DMS 273 (cell line): ENCODE data around the gene URAD.
"Not testable (repeated sequence)": the region's sequence is repeated elsewhere in the genome, so short reads cannot be mapped to it uniquely, and the experiment has no call there.

Experiments used
- DNase-seq: peaks from one replicate; lab custom pipeline; 2025; ENCODE audit not compliant: unreplicated experiment; lab: John Stamatoyannopoulos, UW

Gene URAD

DNA sequence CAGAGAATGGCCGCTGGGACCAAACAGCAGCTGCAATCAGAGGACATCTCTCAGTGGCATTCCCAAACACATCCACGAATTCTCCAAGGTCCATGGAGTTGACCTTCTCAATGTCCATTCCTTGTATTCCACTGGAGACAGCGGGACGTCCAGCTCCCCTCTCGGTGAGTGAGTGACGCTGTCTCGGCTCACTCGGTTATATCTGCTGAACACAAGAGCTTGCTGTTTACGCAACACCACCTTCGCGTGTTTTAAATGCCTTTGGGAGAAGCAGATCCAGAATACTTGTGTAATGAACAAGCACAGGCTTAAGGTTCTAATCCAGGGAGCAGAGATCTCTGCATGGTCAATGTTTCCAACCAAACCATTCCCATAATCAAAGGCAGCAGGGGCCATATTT, at the start of gene URAD:
Gene URAD, minus strand, starts transcription at position 174 of the 400 bp plus-strand sequence. Its CDS starts 56 bp downstream, at position 118.
- no peak for DNase-seq

GRCh38 chr13:28037399-28037798, 48.9 kb upstream of the URAD start:
- DNase-seq, result no peak

GRCh38 chr13:28035146-28035782, 46.8 kb upstream of the URAD start:
- DNase-seq, result no peak

GRCh38 chr13:28033894-28034655, 45.6 kb upstream of the URAD start:
- DNase-seq, result no peak

DNA sequence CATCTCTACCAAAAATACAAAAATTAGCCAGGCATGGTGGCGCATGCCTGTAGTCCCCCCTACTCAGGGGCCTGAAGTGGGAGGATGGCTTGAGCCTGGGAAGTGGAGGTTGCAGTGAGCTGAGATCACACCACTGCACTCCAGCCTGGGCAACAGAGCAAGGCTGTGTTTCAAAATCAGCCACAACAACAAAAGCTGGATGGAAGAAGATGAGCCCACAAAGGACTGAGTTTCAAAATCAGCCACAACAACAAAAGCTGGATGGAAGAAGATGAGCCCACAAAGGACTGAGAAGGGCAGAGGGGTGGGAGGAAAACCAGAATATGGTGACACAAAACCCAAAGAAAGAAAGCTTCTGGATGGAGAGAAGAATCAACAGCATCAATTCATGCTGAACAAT, 43.9 kb upstream of the URAD start:
- DNase-seq, result not testable (repeated sequence)

- no peak for DNase-seq
Measured at GRCh38 chr13:28031896-28032288, 43.4 kb upstream of the URAD start.

GRCh38 chr13:28031220-28031895, 42.9 kb upstream of the URAD start:
- DNase-seq, result no peak

DNA sequence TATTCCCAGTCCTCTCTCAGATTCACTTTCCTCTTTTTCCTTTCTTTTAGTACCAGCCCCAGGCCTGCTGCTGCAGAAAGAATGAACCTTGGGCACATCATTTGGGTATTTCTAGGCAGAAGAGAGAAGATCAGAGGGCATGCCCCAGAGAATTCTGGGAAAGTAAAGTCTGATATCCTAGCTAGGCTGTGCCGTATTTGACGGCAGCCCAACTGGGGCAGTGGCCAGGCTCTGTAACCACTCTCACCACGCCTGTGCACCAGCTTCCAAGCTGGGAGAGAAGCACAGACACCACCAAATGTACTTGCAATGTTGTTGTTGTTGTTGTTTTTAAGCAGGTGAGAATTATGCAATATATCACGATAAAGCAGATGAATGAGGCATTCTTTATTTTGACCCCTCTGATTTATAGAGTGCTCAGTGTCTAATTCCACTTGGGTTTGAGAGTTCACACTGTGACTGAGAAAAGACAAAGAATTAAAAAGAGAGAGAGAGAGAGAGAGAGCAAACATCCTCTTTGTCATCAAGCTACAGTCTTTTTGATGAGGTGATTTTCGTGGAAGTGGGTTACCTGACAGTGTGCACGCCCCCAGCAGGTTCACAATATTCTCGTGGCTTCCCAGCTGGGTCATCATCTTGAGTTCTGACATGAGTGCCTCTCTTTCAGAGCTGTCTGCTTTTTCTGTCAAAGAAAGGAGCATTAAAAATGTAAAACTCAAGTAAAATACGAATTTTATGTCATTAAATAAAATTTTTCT, 39.3 kb upstream of the URAD start:
- DNase-seq, result no peak

DNA sequence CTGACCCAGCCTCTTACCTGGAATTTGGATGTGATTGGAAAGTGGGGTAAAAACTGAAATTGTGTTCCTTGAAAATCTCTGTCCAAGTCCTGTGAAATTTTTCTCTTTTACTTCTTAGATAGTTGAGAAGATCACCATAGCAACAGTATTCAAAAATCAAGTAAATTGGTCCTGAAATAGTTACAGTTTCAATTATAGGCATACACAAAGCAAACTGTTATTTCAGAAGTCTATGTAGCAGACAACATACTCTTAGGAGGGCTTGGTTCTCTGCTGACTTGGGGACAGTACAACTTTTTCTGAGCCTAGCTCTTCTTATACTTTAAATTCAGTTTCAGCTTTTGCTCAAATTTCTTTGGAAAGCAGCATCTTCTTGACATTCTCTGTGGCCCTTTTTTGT, 38.6 kb upstream of the URAD start:
- DNase-seq, result no peak

- no peak for DNase-seq
Measured at GRCh38 chr13:28026508-28026907, 38.0 kb upstream of the URAD start.

DNA sequence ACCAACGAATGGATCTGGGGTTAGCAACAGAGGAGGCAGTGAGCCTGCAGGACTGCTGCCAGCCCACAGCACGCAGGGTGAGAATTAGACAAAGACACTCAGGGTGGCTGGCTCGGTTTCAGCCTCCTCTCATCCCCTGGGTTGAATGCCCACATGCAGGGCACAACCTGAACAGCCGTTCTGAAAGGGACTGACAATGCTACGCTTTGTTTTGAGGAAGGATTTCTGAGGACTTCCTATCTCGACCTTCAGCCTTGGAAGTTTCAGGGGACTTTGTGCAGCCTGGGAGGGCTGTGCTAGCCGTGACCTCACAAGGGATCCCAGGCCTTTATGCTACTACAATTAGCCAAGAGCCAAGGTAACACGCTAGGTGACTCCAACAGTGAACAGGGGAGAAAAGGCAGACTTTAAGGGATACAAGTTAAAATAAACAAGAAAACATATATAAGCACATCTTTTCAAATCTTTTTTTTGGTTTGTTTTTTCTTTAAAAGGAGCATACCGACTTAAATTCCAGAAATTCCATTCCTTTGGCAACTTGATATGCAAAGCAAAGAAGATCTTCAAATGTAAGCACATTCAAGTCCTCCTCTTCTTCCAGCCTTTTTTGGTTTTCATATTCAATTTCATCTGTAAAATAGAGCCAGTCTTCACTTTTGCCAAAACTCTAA, 34.5 kb upstream of the URAD start:
- no peak for DNase-seq

GRCh38 chr13:28014301-28014700, 25.8 kb upstream of the URAD start:
- DNase-seq, result no peak

GRCh38 chr13:28013482-28013881, 25.0 kb upstream of the URAD start:
- no peak for DNase-seq

- DNase-seq, result no peak
Measured at GRCh38 chr13:28012896-28013295, 24.4 kb upstream of the URAD start.

GRCh38 chr13:28012383-28012782, 23.9 kb upstream of the URAD start:
- DNase-seq, result no peak

DNA sequence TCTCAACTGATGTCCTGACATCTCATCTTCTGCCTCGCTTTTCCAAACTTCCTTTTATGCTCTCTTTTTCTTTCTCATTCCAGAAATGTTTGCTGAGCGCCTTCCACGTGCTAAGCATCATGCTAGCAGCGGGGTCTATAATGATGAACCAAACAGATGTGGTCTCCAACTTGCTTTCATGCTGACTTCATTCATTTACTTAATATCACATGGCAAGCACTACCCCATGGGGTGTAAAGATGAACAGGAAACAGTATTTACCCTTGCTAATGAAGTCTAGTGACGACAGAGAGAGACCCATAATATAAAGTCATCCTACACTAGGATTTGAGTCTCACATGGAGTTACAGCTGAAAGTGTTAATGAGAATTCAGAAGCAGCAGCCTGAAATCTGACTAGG, 21.6 kb upstream of the URAD start:
- no peak for DNase-seq

- DNase-seq, result not testable (repeated sequence)
Measured at GRCh38 chr13:28005016-28005415, 16.5 kb upstream of the URAD start.

GRCh38 chr13:28002886-28003698, 14.6 kb upstream of the URAD start:
- DNase-seq, result no peak

- no peak for DNase-seq
Measured at GRCh38 chr13:28001837-28002473, 13.5 kb upstream of the URAD start.

GRCh38 chr13:28001049-28001448, 12.6 kb upstream of the URAD start:
- no peak for DNase-seq
